H9 (cell line): ENCODE measurements around the gene BAIAP2L1. TPM values are rescaled to one million over a fixed set of nuclear protein-coding genes. Genes with fewer than 3 reads are reported as not detected.

Experiments
- DNase-seq: peaks from one replicate; pipeline ENCODE4 v3.0.0-alpha.2; 2017
- H2AFZ ChIP-seq: one replicate; pipeline ENCODE4 v1.6.1; 2013; ENCODE audit warnings: mild to moderate bottlenecking, low read length, control low read depth, moderate library complexity
- H2AK5ac ChIP-seq: 2 replicates; pipeline ENCODE4 v1.6.1; 2013; ENCODE audit warnings: low read length, control low read depth, mixed read lengths; ENCODE audit not compliant: insufficient read length
- H2BK120ac ChIP-seq: one replicate; pipeline ENCODE4 v1.6.1; 2013; ENCODE audit warnings: low read depth, mild to moderate bottlenecking, low read length, control low read depth, inconsistent platforms; ENCODE audit not compliant: poor library complexity, severe bottlenecking
- H2BK12ac ChIP-seq: 2 replicates; pipeline ENCODE4 v1.6.1; 2013; ENCODE audit warnings: low read length, control low read depth, mixed read lengths, low read depth; ENCODE audit not compliant: insufficient read length
- H2BK15ac ChIP-seq: 2 replicates; pipeline ENCODE4 v1.6.1; 2013; ENCODE audit warnings: low read depth, low read length, control low read depth
- H2BK20ac ChIP-seq: one replicate; pipeline ENCODE4 v1.6.1; 2013; ENCODE audit warnings: low read depth, mild to moderate bottlenecking, low read length, control low read depth, inconsistent platforms; ENCODE audit not compliant: poor library complexity, severe bottlenecking
- H2BK5ac ChIP-seq: 2 replicates; pipeline ENCODE4 v1.6.1; 2013; ENCODE audit warnings: low read length, control low read depth, mixed read lengths; ENCODE audit not compliant: insufficient read length
- H3K14ac ChIP-seq: 2 replicates; pipeline ENCODE4 v1.6.1; 2013; ENCODE audit warnings: low read length, control low read depth; ENCODE audit not compliant: insufficient read depth
- H3K18ac ChIP-seq: 2 replicates; pipeline ENCODE4 v1.6.1; 2013; ENCODE audit warnings: low read depth, mild to moderate bottlenecking, mixed read lengths, low read length, control low read depth; ENCODE audit not compliant: insufficient read length
- H3K23ac ChIP-seq: 2 replicates; pipeline ENCODE4 v1.6.1; 2013; ENCODE audit warnings: low read length, control low read depth, mixed read lengths, low read depth; ENCODE audit not compliant: insufficient read length
- H3K23me2 ChIP-seq: 2 replicates; pipeline ENCODE4 v1.6.1; 2013; ENCODE audit warnings: low read depth, mild to moderate bottlenecking, mixed read lengths, low read length, control low read depth; ENCODE audit not compliant: insufficient read length, poor library complexity, severe bottlenecking
- H3K27ac ChIP-seq: 2 replicates; pipeline ENCODE4 v1.5.1; 2013; ENCODE audit warnings: low read length, control low read depth, mixed read lengths, low read depth; ENCODE audit not compliant: insufficient read length
- H3K27me3 ChIP-seq: 2 replicates; pipeline ENCODE4 v1.6.1; 2013; ENCODE audit warnings: low read length, control low read depth, inconsistent platforms; ENCODE audit not compliant: insufficient read depth
- H3K4ac ChIP-seq: 2 replicates; pipeline ENCODE4 v1.6.1; 2013; ENCODE audit warnings: low read depth, mild to moderate bottlenecking, control low read depth, inconsistent platforms, low read length, moderate library complexity
- H3K4me1 ChIP-seq: 2 replicates; pipeline ENCODE4 v1.6.1; 2013; ENCODE audit warnings: low read length, control low read depth, inconsistent platforms; ENCODE audit not compliant: insufficient read depth
- H3K4me2 ChIP-seq: 2 replicates; pipeline ENCODE4 v1.6.1; 2013; ENCODE audit warnings: low read length, control low read depth, mixed read lengths; ENCODE audit not compliant: insufficient read length, insufficient read depth
- H3K56ac ChIP-seq: 2 replicates; pipeline ENCODE4 v1.6.1; 2013; ENCODE audit warnings: low read depth, mild to moderate bottlenecking, mixed read lengths, low read length, control low read depth; ENCODE audit not compliant: insufficient read length
- H3K79me1 ChIP-seq: 2 replicates; pipeline ENCODE4 v1.6.1; 2013; ENCODE audit warnings: low read depth, mild to moderate bottlenecking, moderate library complexity, low read length, control low read depth, inconsistent platforms; ENCODE audit not compliant: insufficient read depth, poor library complexity, severe bottlenecking
- H3K79me2 ChIP-seq: 2 replicates; pipeline ENCODE4 v1.6.1; 2013; ENCODE audit warnings: low read length, control low read depth, inconsistent platforms; ENCODE audit not compliant: insufficient read depth
- H3K9ac ChIP-seq: 2 replicates; pipeline ENCODE4 v1.6.1; 2013; ENCODE audit warnings: low read length, control low read depth, mixed read lengths; ENCODE audit not compliant: insufficient read length; ENCODE audit errors: extremely low read depth
- H3K9me3 ChIP-seq: one replicate; pipeline ENCODE4 v1.6.1; 2013; ENCODE audit warnings: low read depth, low read length, inconsistent platforms; ENCODE audit not compliant: control insufficient read depth
- H3T11ph ChIP-seq: one replicate; pipeline ENCODE4 v1.6.1; 2013; ENCODE audit warnings: mild to moderate bottlenecking, low read length, control low read depth, inconsistent platforms
- H4K20me1 ChIP-seq: one replicate; pipeline ENCODE4 v1.6.1; 2013; ENCODE audit not compliant: control insufficient read depth, insufficient read length, insufficient read depth
- H4K5ac ChIP-seq: 2 replicates; pipeline ENCODE4 v1.6.1; 2013; ENCODE audit warnings: low read depth, mild to moderate bottlenecking, mixed read lengths, low read length, control low read depth; ENCODE audit not compliant: insufficient read length
- H4K8ac ChIP-seq: replicated peaks from 2 replicates; pipeline ENCODE4 v1.6.1; 2013; ENCODE audit warnings: low read length, control low read depth, mixed read lengths, low read depth; ENCODE audit not compliant: insufficient read length
- H4K91ac ChIP-seq: 2 replicates; pipeline ENCODE4 v1.6.1; 2013; ENCODE audit warnings: low read depth, mild to moderate bottlenecking, moderate library complexity, mixed read lengths, low read length, control low read depth; ENCODE audit not compliant: insufficient read length
- H3K27ac Mint-ChIP-seq, 3 experiments: 2 replicates in 2 of 3; 3 replicates in 1 of 3; pipeline ENCODE4 v1.8.0; 2020 to 2021; ENCODE audit warnings: mixed read lengths in 3 of 3, mild to moderate bottlenecking in 1 of 3, moderate library complexity in 1 of 3
- H3K27me3 Mint-ChIP-seq: 2 replicates; pipeline ENCODE4 v1.8.0; 2021; ENCODE audit warnings: low read depth, mild to moderate bottlenecking, moderate library complexity, mixed read lengths
- H3K36me3 Mint-ChIP-seq, 3 experiments: 2 replicates in 2 of 3; 3 replicates in 1 of 3; pipeline ENCODE4 v1.8.0; 2020 to 2021; ENCODE audit warnings: low read depth in 3 of 3, mixed read lengths in 3 of 3; ENCODE audit not compliant: insufficient read depth in 1 of 3
- H3K4me1 Mint-ChIP-seq, 2 experiments: 2 replicates each; pipeline ENCODE4 v1.8.0; 2020; ENCODE audit warnings: mixed read lengths in 2 of 2
- H3K4me3 Mint-ChIP-seq, 2 experiments: 2 replicates in 1 of 2; 3 replicates in 1 of 2; pipeline ENCODE4 v1.8.0; 2020 to 2021; ENCODE audit warnings: mild to moderate bottlenecking in 2 of 2, mixed read lengths in 2 of 2, moderate library complexity in 1 of 2
- H3K9me3 Mint-ChIP-seq, 2 experiments: 2 replicates in 1 of 2; 3 replicates in 1 of 2; pipeline ENCODE4 v1.8.0; 2020; ENCODE audit warnings: mild to moderate bottlenecking in 2 of 2, mixed read lengths in 2 of 2, moderate library complexity in 1 of 2
- WGBS: extraction: QIAGEN DNeasy Blood & Tissue Kit; methylation state at CpG from one replicate; pipeline ENCODE4 v1.1.7; 2013; ENCODE audit warnings: missing lambda C conversion rate, low lambda C conversion rate, mixed read lengths; ENCODE audit not compliant: insufficient read length; ENCODE audit errors: extremely low coverage; 5-methylcytosine and 5-hydroxymethylcytosine counted together
- total RNA-seq: library from RNA; stranded (reverse); gene quantifications from 2 replicates; pipeline ENCODE4 v1.2.1, GENCODE V29; 2021
- TF ChIP-seq, protein P1 (sequence below): fragments of 200-600 bp; sonication (generic); conservative IDR thresholded peaks from 3 replicates; pipeline ENCODE4 v1.8.0; 2021; ENCODE audit warnings: antibody characterized with exemption, mild to moderate bottlenecking

BAIAP2L1 gene
- total RNA-seq, 1 experiment from 2014 or later: 25.9 TPM

DNA sequence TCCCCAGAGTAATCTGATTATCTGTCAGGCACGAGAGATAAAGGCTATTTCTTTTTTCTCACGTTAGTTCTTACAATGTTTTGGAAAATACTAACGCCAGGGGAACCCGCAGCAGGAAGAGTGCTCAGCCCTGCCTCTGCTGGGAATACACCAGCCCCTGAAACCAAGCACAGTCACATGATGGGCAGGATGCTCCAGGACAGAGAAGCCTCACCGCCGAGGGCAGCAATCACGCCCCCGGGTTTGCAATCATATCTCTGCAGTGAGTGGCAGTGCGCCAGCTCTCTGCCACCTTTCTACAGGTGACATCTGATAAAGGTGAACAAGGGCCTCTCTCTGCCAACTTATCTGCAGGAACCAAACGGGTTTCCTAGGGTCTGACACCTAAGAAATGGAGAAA, 79.6 kb downstream of the BAIAP2L1 start:
- Histone ChIP-seq H2BK12ac (no peak overlapping the region), H4K8ac (no peak overlapping the region), H3K56ac (no peak overlapping the region), H3K4me1 (no peaks in the 10 kb centered on the region), H4K5ac (no peak overlapping the region), H2BK20ac (no peak overlapping the region), H3K79me2 (0 out of 2 replicates have a peak, but pooled peaks cover 1% of the 10 kb centered on the region), H3K79me1 (peaks cover 3% of the 10 kb centered on the region), H3K9ac (no peak overlapping the region), H3K27ac (no peak overlapping the region), H2AFZ (no peak overlapping the region), H3K27me3 (no peaks in the 10 kb centered on the region), H3T11ph (no peak overlapping the region), H3K18ac (no peak overlapping the region), H3K23ac (no peak overlapping the region), H3K4me2 (no peak overlapping the region), H2BK15ac (no peak overlapping the region), H3K14ac (no peak overlapping the region), H3K23me2 (no peaks in the 10 kb centered on the region), H4K91ac (no peak overlapping the region), H2BK5ac (no peak overlapping the region), H2BK120ac (no peak overlapping the region), H3K4ac (no peak overlapping the region), H4K20me1 (no peaks in the 10 kb centered on the region), H2AK5ac (no peak overlapping the region), H3K9me3 (no peaks in the 10 kb centered on the region)
- TF ChIP-seq, protein P1, sequence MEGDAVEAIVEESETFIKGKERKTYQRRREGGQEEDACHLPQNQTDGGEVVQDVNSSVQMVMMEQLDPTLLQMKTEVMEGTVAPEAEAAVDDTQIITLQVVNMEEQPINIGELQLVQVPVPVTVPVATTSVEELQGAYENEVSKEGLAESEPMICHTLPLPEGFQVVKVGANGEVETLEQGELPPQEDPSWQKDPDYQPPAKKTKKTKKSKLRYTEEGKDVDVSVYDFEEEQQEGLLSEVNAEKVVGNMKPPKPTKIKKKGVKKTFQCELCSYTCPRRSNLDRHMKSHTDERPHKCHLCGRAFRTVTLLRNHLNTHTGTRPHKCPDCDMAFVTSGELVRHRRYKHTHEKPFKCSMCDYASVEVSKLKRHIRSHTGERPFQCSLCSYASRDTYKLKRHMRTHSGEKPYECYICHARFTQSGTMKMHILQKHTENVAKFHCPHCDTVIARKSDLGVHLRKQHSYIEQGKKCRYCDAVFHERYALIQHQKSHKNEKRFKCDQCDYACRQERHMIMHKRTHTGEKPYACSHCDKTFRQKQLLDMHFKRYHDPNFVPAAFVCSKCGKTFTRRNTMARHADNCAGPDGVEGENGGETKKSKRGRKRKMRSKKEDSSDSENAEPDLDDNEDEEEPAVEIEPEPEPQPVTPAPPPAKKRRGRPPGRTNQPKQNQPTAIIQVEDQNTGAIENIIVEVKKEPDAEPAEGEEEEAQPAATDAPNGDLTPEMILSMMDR: no peak
- Mint-ChIP-seq H3K4me1 (peaks cover 26 to 31% of the 10 kb centered on the region in 2 experiments), H3K4me3 (no peak overlapping the region), H3K27ac (no peak overlapping the region; a peak in 1 of 7 replicates), H3K9me3 (peaks cover 14 to 15% of the 10 kb centered on the region in 2 experiments), H3K27me3 (no peaks in the 10 kb centered on the region), H3K36me3 (peaks cover 22 to 25% (median 24%) of the 10 kb centered on the region in 3 experiments)
- DNase-seq: no peak
- no CpG with 5 or more reads among the region's 10 CpGs for WGBS
